Measurements from ENCODE around the gene PI4KB. TPM values are rescaled to one million over a fixed set of nuclear protein-coding genes. Genes with fewer than 3 reads are reported as not detected.

The PI4KB gene
- polyA plus RNA-seq, 1 of the 3 experiments (the other 2 are of a cell fraction), result 62.9 TPM

GRCh38 chr1:151314137-151314875 lies 12.9 kb downstream of the PI4KB start (continued):
- TF ChIP-seq, protein P1, sequence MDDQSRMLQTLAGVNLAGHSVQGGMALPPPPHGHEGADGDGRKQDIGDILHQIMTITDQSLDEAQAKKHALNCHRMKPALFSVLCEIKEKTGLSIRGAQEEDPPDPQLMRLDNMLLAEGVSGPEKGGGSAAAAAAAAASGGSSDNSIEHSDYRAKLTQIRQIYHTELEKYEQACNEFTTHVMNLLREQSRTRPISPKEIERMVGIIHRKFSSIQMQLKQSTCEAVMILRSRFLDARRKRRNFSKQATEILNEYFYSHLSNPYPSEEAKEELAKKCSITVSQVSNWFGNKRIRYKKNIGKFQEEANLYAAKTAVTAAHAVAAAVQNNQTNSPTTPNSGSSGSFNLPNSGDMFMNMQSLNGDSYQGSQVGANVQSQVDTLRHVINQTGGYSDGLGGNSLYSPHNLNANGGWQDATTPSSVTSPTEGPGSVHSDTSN (IDR thresholded peaks at IDR 0.05), result peak; percentile 39; the same call in 1 of the 2 replicates
- no peak for TF ChIP-seq GATA2 (CRISPR knock-in tag; IDR thresholded peaks at IDR 0.05)

GRCh38 chr1:151313501-151313900 lies 13.7 kb downstream of the PI4KB start:
- H3K27me3 ChIP-seq (ENCODE audit: insufficient read depth), result no peaks in the 10 kb centered on the region
- no peaks in the 10 kb centered on the region for H3K9me3 ChIP-seq
- H2AFZ ChIP-seq (ENCODE audit: low read depth), result no peak overlapping the region
- no peaks in the 10 kb centered on the region for H3K9me2 ChIP-seq
- ChIA-PET CTCF (interaction anchor here (0.6 to 15.1 kb wide), 4 partner anchors 11 to 74 kb away, joined by 3 to 309 read pairs (median 23); no protein-coding TSS in a partner anchor), POLR2A (interaction anchor here (0.8 kb wide), 1 partner anchor 10 kb away, joined by 3 read pairs; no protein-coding TSS in a partner anchor)
- peaks cover 27 to 44% of the 10 kb centered on the region in 2 experiments for H3K36me3 ChIP-seq (replicated peaks in 1 of 2; ENCODE audit: control insufficient read depth in 1 of 2, insufficient read depth in 2 of 2, low read length in 1 of 2)
- peaks cover 14% of the 10 kb centered on the region for H4K20me1 ChIP-seq (ENCODE audit: insufficient read depth)
- no peak for DNase-seq
- peaks cover 40% of the 10 kb centered on the region for H3F3A ChIP-seq (replicated peaks; ENCODE audit: insufficient read depth)
- 48% methylated on average over 2 of the region's 2 CpGs for WGBS (ENCODE audit: low lambda C conversion rate)
- H3K9ac ChIP-seq, result no peak overlapping the region
- peak overlapping the region; percentile 44 to 90; a peak in 3 of 4 replicates for H3K27ac ChIP-seq (ENCODE audit: low read depth in 2 of 2, low read length in 1 of 2)
- peak overlapping the region; percentile 66 for H3K4me2 ChIP-seq
- peaks cover 27 to 44% of the 10 kb centered on the region in 2 experiments for H3K4me1 ChIP-seq (ENCODE audit: control insufficient read depth in 1 of 2, insufficient read depth in 2 of 2, low read depth in 1 of 2, low read length in 1 of 2)
- peaks cover 46% of the 10 kb centered on the region; the same call in 1 of the 2 replicates for H3K79me2 ChIP-seq (ENCODE audit: insufficient read depth)
- no peak for TF ChIP-seq RXRA (IDR thresholded peaks at IDR 0.05; ENCODE audit: borderline replicate concordance, low read depth)
- TF ChIP-seq RCOR1 (IDR thresholded peaks at IDR 0.05; ENCODE audit: low read length), result no peak
- TF ChIP-seq RFX5 (IDR thresholded peaks at IDR 0.05; ENCODE audit: low read length), result no peak
- no peak for TF ChIP-seq EZH2phosphoT487 (IDR thresholded peaks at IDR 0.05; ENCODE audit: borderline replicate concordance, low read depth)
- TF ChIP-seq SIN3A (IDR thresholded peaks at IDR 0.05; ENCODE audit: borderline replicate concordance, low read depth, low read length), result no peak
- no peak for TF ChIP-seq FOXJ3 (CRISPR knock-in tag; IDR thresholded peaks at IDR 0.05)
- no peak for TF ChIP-seq SMC3 (IDR thresholded peaks at IDR 0.05; ENCODE audit: low read depth, low read length)
- TF ChIP-seq TAF1 (IDR thresholded peaks at IDR 0.05; ENCODE audit: borderline replicate concordance, low read depth, low read length), result no peak
- no peak for TF ChIP-seq JUND (IDR thresholded peaks at IDR 0.05)
- TF ChIP-seq MXI1 (IDR thresholded peaks at IDR 0.05; ENCODE audit: low read depth, low read length), result no peak
- TF ChIP-seq ZBTB33 (IDR thresholded peaks at IDR 0.05; ENCODE audit: borderline replicate concordance, low read depth), result no peak
- no peak overlapping the region for H3K4me3 ChIP-seq (ENCODE audit: low read depth in 2 of 2, low read length in 1 of 2)
